Stimulated activated CD8-positive, alpha-beta memory T cell treated with anti-CD3 and anti-CD28 coated beads, Interleukin-2, amount 100 ng/mL, for 48 hours (primary cell): ENCODE results near the gene INSM2.

ENCODE experiments used
- DNase-seq, 2 donors: peaks; one replicate each; pipeline ENCODE4 v3.0.0-alpha.2; 2020; ENCODE audit warnings: low read depth in 2 of 2

INSM2 gene

DNA sequence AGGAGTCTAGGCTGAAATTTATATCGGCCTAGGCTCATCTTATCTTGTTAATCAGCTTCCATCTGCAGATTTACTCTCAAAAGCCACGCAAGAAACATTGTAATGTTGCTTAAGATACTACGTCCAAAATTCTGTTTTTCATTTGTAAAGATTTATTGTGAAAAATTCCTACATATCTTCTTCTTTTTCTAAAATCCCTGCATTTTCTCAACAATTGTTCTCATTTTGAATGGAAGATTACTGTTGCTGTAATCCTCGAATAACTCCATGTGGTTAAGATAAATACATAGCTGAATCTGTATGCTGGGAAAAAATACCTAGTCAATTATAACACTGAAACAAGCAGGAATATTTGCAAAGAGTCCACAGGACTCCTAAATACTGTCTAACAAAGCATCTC lies 15.6 kb downstream of the INSM2 start:
- no peak for DNase-seq

DNA sequence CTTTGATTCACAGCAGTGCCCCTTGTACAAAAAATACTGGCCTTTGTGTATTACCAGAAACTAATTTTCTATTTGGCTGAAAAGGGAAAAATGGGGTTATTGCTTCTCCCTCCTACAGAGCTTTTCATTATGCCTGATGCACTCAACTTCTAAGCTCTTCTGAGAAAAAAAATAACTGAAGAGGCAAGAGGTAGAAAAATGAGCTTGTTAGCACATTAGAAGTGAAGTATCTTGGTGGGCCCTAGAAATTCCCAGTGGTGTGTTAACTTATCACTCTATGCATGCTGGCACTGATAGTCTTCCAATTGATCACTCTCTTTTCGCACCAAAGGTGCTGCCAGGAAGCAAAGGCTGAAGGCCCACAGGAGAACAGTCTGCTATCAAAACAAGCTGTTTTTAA lies 17.1 kb downstream of the INSM2 start:
- DNase-seq: no peak

DNA sequence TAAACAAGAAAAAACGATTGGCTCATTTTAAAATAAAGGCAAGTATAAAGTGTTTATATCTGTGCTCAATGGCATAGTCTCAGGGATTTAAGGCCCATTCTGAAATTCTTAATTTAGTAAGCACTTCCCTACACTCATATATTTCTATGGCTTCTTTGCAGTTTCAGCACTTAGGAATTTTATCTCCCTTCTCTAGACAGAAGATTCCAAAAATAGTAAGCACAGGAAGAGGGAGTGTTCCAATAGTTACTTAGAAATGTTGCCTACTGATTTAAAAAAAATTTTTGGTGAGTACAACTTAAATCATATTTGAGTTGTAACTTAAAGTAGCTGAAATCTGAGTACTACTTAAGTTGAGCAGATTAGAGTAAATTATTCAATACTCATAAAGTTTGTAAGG lies 19.8 kb downstream of the INSM2 start:
- no peak for DNase-seq

DNA sequence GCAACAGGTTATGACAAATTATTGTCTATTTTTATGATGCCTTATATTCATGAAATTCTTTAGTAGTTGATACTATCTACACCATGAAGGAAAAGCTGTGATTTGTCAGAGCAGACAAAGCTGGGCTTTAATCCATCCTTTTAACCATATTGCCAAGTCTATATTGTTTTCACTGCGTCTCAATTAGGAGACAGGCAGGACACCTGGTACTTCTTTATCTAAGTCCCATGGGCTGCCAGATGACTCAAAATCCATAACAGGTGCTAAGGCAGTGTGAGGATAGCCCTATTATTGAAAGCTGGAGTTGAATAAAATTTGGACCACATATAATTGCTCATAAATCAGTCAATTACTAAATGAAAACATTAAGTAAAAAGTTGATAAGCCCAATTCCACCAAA lies 22.6 kb downstream of the INSM2 start:
- no peak for DNase-seq

DNA sequence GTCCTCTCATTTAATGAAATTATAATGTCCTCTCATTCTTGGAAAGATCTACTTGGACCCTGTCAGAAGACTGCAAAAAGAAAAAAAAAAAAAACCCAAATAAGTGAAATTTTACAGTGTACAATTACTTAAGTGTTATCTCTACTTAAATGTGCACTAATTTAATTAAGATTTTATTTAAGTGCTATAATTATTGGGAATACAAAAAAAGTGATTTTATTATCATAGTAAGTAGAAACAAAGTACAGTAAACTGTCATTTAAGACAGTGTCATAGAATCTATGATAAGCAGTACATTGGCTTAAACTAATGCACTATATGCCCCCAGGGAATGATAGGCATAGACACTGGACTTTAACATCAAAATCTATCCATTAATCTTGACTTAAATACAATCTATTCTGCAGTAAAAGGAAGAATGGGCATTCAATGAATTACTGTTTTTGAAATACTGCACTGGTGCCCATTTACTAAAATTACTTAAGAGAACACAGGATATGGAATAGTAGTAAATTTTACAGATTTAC lies 23.3 kb downstream of the INSM2 start:
- DNase-seq: no peak

DNA sequence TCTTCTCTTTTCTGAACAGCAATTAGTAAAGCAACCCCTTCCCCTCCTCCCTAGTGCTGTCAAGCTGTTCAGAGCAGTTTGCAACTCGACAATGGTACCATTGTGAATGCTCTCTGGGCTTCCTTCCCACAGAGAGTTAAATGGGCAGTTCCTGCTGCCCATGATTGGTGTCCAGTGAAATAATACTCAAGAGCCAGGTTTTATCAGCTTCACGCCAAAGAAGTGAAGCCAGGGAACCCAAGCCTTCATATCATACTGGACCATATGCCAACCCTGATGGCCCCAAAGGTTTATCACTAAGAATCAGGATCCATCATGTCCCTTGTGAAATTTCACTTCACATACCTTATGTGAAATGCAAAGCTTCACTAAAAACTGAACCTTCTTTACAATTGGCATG lies 24.7 kb downstream of the INSM2 start:
- no peak for DNase-seq

DNA sequence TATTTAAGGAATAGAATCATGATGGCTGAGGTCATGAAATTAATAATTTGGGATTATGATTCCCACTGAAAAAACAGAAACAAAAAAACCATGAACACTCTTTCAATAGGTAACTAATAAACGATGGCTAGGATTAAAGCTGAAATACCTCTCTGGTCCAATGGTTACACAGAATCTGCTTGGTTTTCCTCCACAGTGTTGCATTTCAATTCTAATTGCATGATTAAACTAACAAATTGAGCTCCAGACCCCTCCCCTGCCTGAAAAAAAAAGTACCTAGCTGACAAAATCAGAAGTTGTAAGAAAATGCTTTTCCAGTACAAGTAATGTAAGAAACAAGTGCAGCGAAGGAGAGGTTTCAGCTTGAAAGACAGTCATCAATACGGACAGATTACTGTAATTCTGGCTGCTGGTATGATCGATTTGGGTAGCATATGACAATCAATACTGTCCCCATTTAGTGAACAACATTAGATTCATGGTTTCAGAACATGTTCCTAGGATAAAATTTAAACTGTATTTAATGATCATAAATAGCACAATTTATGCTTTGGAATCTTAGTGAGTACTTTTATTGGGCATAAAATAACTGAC lies 32.0 kb downstream of the INSM2 start:
- DNase-seq: no peak

- no peak for DNase-seq
Observed at GRCh38 chr14:35571598-35571997, 37.6 kb downstream of the INSM2 start.

GRCh38 chr14:35573911-35574310 lies 39.9 kb downstream of the INSM2 start:
- DNase-seq: no peak

DNA sequence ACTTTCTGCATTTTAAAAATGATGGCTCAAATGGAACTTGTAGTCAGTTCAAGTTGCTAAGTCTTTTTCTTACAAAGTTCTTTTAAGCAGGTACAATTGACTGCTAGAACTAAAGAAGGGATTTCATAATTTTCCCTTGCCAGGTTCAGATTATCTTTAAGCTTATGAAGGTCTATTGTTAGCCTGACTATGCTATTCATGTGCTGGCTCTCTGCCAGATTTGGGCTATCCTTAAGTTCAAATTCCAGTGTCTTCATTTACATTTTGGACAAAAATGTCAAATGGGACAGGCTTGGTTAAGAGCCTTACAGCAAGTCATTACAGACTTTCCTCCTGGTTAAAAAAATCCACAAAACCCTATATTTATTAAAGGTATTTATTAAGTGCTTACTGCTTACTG lies 42.3 kb downstream of the INSM2 start:
- no peak for DNase-seq

DNA sequence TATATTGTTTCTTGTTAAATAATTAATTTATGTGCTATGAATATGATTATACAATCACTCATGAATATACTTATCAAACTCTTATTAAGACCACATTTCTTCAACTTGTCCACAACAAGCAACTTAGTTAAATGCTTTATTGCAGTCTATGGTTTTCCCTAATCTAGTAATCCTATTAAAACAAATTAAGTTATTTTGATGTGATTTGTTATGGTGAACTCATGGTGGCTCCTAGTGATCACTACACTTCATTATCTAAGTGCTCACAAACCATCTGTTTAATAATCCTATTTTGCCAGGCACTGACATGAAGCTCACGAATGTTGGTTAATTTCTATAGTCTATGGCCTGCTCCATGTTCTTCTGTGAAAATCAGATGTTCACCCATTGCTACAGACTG lies 42.9 kb downstream of the INSM2 start:
- no peak for DNase-seq

- no peak for DNase-seq
Observed at GRCh38 chr14:35578135-35578534, 44.2 kb downstream of the INSM2 start.

- DNase-seq: no peak
Observed at GRCh38 chr14:35578639-35579038, 44.7 kb downstream of the INSM2 start.
